SK-N-MC (cell line): Measurements from ENCODE around the gene PLAAT2.

Source experiments
- EZH2 ChIP-seq: fragments of 200-600 bp; sonication (generic); IDR thresholded peaks from one replicate; pipeline ENCODE4 v1.6.1; 2017; ENCODE audit warnings: antibody characterized with exemption
- FOXP2 ChIP-seq: optimal IDR thresholded peaks from 2 replicates; pipeline ENCODE3; 2011; ENCODE audit warnings: mild to moderate bottlenecking, moderate library complexity; ENCODE audit not compliant: insufficient read depth; ENCODE audit errors: extremely low read length, control extremely low read depth
- POLR2AphosphoS5 ChIP-seq: IDR thresholded peaks from 2 replicates; pipeline ENCODE4 v1.6.1; 2012; ENCODE audit warnings: mild to moderate bottlenecking, low read depth, low read length, borderline replicate concordance

DNA sequence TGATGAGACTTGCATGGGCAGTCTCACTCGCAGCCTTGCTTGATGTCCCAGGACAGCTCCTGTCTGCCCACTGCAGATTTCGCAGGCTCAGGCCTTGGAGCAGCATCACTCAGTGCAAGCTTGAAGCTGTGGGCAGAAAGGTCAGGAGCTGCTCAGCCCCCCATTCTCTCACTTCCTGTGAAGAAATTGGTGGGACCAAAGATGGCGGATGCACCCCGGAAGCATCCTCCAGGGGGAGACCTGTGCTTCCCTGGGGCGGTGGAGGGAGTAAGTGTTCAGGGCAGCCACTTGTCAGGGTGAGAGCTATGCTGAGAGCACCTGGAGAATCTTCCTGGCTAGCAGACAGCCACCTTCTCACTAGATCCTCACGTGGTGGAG, 11.3 kb downstream of the PLAAT2 start:
- TF ChIP-seq POLR2AphosphoS5 (no peak), EZH2 (no peak), FOXP2 (no peak)
